GM19043 (cell line): ENCODE data around the gene RNF151.
"Not testable (repeated sequence)": the region's sequence is repeated elsewhere in the genome, so short reads cannot be mapped to it uniquely, and the experiment has no call there.

Experiments used
- ATAC-seq: cut with Tn5 transposase; IDR thresholded peaks from one replicate; pipeline ENCODE4 v1.9.1; 2021; ENCODE audit warnings: low read depth; ENCODE audit not compliant: unreplicated experiment

Gene RNF151

DNA sequence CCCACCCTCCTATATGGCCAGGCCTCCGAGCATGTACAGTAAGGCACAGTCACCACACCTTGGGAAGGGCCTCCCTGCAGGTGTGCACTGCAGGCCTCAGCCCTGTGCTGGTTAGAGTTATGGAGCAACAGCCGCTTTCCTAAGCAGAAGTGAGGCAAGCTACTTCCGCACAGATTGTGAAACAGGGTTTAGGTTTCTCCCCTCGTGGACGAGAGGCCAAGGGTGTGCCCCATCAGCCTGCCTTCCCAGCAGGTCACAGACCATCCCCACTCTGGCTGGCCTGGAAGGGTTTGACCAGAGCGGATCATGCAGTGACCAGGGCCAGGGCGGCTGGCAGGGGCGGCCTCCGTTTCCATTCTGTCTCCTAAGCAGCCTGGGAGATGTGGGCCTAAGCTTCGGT, 28.3 kb upstream of the RNF151 start:
- no peak for ATAC-seq

DNA sequence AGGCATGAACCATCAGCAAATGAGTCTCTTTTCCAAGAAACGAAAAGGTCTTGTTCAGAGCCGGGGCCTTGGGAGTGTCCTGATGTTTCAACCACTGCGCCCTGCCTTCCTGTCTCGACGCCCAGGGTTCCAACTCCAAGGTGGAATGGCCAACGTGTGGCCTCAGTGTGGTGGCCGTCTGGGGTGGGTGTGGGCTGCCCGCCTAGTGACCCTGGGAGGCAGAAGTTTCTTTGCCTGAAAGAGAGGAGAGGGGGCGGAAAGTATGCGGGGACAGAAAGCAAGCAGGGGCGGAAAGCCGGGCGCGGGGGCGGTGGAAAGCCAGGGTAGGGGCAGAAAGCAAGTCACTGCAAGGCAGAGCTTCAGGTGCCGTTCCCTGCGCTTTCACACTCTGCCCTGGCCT, 27.7 kb upstream of the RNF151 start:
- ATAC-seq = no peak

DNA sequence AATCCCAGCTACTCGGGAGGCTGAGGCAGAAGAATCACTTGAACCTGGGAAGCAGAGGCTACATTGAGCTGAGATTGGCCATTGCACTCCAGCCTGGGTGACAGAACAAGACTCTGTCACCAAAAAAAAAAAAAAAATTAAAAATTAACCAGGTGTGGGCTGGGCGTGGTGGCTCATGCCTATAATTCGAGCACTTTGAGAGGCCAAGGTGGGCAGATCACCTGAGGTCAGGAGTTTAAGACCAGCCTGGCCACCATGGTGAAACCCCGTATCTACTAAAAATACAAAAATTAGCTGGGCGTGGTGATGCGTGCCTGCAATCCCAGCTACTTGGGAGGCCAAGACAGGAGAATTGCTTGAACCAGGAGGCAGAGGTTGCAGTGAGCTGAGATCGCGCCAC, 26.8 kb upstream of the RNF151 start:
- ATAC-seq = not testable (repeated sequence)

DNA sequence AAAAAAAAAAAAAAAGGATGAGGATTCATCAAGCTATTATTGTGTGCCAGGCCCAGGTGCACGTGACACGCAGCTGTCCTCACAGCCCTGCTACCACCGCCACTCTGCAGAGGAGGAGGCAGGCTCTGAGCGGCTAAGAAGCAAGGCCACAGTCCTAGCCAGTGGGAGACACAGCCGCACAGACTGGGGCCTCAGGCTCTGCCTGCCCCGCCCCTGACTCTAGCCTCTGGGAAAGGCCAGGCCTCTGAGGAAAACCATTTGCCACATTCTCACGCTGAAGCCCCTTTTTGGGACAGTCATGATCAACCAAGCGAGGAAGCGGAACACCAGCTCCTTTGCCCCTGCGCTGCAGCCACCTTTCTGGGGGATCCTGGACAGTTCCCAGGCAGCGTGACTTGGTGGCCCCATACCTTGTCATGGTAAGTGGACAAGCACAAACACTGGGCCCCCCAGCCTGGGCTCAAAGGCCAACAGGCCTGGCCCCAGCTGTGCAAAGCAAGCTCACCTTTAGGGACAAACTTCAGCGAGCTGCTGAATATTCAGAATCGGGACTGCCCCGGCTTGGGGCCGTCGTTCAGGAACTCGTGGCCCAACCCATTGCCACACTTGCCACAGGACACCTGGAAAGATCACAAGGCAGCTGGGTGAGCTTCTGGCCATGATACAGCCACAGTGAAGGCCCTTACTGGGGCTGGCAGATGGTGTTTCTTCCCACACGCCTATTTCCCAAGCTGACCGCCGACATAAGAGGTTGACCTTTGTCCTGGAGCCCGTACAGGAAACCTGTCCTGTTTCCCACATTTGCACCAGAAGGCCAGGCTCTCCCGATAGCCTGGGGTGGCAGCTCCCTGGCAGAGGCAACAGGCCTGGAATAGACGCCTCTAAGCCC, 26.1 kb upstream of the RNF151 start:
- ATAC-seq = no peak

DNA sequence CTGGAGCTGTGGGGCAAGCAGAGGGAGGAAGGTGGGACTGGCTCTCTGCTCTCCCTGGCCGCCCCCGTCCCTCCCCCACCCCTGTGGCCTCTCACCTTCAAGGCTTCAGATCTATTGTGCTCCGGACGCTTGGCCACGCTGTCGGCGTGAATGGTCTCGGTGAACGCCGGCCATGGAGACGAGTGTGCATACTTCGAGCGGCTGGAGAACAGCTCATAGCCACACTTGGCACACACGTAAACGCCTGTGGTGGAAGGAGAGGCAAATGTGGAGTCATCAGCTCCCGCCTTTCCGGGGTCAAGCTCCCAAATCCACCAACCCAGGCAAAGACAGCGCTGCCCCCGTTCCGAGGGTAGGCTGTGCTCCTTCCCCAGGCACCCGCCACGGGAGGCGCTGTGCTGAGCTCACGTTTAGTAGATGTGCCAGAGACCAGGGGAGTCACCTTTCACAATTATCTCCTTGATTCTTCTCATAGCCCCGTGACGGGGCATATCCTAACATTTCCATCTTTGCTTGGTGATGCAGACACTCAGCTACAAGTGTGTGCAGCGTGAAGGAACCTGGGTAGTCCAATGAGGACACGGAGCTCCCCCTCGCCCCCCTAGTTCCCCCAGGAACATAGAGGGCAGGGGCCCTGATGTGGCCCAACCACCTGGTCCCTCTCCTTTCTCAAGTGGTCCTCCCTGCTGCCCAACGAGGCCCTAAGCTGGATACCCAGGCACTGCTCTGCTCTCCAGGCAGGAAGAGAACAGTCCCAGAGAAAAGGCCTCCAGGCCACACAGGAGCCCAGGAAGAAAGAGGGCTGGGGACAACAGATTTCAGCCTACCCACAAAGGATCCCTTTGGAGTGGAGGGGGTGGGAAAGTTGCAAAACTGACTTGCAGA, 25.3 kb upstream of the RNF151 start:
- no peak for ATAC-seq

- ATAC-seq = no peak
Observed at GRCh38 chr16:1942047-1942809, 24.4 kb upstream of the RNF151 start.

DNA sequence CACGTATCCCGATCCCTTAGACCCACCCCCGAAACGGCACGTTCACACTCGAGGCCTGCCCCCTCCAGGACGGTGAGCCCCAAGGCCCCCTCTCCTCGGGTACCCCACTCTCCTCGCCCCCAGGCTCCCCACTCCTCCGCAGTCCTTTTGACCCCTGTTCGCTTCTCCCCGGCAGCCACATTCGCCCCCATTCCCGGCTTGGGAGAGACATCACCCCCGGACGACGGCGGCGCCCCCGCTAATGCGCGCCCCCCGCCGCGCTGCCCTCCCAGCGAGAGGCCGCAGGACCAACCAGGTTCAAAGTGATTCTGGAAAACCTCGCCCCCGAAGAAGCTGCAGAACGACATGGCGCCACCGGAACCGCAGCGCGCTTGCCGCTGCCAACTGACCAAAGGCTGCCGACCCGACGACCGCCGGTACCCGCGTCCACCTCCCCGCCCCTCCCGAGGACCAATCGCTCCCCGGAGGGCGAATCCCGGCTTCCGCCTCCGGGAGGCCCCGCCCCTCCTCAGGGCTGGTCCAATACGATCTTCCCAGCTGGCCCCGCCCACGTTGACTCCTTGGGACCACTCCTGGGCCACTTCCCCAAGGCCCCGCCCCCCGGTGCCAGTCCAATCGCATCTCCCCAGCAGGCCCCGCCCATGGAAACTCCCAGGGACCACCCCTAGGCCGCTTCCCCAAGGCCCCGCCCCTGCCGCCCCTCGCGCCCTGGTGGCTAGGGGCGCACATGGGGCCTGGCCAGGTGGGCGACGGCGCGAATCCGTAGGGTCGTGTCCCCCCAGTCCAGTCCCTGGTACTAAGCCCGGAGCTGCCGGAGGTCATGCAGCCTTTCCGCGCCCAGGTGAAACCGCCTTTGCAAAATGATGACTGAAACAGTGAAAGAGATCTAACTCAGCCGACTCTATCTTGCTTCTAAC, 23.6 kb upstream of the RNF151 start, which contains the start of gene MSRB1:
TSS of gene MSRB1 (minus strand) at position 390 of the 917 bp plus-strand sequence. CDS start at position 347, 43 bp downstream.
- peak; percentile 88 for ATAC-seq

DNA sequence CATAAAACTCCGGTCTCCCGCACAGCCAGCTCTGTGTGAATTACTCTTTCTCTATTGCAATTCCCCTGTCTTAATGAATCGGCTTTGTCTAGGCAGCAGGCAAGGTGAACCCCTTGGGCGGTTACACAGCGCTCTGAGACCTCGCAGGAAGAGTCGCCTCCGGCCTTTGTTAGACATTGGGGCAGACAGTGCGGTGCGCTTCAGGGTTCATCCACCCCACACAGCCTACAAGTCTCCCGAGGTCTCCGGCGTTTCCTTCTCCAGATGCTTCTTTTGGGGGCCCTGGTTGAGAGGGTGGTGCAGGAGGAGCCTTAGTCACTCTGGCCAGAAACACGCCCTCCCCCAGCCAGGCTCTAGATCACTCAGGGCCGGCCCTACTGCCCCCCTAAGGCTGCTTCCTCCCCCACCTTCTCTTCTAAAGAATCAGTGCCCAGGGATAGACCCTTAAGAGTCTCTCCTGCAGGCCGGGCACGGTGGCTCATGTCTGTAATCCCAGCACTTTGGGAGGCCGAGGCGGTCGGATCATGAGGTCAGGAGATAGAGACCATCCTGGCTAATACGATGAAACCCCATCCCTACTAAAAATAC, 21.9 kb upstream of the RNF151 start:
- ATAC-seq = no peak

DNA sequence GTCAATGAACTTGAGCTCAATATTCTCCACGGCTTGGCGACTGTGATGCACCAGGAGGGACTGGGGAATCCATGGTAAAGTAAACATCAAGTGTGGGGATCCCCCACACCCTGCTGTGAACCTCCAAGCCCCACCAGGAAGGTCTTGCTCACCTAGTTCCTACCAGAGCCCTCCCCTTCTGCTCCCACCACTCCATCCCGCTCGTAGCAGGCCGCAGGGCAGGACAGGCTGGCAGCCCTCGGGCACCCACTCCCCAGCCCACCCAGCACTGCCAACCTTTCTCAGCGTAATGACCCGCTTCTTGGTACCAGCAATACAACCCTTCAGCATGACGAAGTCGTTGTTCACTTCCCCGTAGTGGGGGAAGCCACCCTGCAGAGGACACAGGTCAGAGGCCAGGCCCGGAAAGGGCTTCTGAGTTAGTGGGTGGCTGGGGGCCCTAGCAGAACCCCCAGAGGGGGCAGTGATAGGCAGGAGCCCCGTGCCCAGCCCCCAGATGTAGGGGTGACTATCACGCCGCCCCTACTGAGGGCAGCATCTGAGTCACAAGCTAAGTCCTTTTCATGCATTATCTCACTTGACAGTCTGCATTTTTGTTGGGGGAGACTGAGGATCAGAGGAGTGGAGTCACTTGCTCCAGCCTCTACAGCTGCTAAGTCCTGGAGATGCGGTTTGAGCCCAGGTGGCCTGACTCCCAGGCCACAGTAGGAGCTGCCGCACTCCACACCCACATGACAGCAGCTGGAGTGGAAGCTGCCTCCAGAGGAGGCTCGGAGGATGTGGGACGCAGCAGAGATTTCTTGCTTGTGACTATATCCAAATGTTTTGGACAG, 20.9 kb upstream of the RNF151 start:
- no peak for ATAC-seq

DNA sequence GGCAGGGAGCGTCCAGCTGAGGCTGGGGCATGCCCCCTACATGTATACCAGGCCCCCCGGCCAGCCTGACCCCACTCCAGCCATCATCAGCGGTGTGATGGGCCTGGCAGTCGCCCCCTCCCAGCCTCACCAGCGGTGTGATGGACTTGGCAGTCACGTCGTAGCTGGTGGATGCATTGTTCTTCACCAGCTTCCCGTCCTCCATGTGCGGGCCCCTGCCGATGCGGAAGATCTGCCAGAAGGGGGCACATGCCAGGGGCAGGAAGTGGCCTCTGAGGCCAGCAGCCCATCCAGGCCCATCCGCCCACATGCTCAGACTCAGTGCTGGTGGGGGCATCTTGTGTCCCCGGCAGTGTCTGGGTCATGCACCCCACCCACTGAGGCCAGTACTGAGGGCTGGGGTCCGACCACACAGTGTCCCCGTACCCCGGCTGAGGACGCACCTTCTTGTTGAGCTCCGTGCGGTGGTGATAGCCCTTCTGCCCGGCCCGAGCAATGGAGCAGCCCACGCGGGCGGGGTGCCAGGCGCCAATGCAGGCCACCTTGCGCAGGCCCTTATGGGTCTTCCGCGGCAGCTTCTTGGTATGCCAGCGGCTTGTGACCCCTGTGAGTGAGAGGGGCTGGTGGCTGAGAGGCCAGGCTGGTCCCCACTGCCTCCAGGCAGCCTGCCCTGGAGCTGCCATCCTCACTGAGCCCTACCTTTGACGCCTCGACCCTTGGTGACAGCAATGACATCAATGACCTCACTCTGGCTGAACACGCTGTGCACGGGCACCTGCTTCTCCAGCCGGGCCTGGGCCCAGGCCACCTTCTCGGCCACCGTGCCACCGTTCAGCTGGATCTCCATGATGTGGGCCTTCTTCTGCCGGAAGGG, 19.9 kb upstream of the RNF151 start:
- ATAC-seq = no peak

DNA sequence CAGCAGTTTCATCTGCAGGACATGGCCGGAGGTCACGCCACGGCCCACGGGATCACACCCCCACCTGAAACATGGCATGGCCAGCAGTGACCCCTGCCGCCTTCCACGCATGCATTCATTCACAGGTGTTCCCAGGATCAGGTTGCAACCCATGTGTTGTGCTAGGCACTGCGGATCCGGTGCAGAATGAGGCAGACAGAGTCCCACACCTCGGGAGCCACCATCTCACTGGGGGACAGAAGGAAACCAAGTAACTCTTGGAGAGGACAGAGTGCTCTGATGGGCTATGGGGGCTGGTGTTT, 19.3 kb upstream of the RNF151 start:
- no peak for ATAC-seq

GRCh38 chr16:1949507-1949906, 17.1 kb upstream of the RNF151 start:
- ATAC-seq = no peak

DNA sequence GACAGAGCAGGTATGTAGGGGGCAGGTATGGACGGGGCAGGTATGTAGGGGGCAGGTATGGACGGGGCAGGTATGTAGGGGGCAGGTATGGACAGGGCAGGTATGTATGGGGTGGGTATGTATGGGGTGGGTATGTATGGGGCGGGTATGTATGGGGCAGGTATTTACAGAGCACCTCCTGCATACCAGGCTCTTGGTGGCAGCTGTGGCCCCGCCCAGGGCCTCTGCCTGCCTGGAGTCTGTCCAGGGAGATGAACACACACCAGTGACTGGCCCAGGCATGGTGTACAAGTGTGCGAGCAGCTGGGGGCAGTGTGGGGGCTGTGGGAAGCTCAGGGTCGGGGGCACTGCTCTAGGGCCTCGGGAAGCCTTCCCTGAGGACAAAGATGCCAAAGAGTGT, 16.6 kb upstream of the RNF151 start:
- no peak for ATAC-seq

DNA sequence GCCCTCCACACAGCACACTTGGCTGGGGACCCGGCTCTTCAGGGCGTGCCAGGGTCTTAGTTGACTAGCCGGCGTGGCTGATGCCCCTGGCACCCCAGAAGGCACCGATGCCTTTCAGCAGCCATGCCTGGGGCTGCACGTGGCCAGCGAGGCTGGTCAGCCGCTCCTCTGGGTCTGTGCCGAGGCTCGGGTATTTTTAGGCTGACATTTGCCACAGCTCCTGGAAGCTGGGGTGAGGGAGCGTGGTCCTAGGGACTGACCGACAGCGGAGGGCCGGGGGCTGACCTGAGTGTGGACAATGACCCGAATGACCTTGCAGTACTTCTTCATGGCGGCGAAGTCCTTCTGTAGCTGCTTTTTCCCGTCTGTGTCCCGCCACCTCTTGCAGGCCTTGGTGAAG, 16.1 kb upstream of the RNF151 start:
- no peak for ATAC-seq

- ATAC-seq = no peak
Observed at GRCh38 chr16:1953734-1954133, 12.9 kb upstream of the RNF151 start.

DNA sequence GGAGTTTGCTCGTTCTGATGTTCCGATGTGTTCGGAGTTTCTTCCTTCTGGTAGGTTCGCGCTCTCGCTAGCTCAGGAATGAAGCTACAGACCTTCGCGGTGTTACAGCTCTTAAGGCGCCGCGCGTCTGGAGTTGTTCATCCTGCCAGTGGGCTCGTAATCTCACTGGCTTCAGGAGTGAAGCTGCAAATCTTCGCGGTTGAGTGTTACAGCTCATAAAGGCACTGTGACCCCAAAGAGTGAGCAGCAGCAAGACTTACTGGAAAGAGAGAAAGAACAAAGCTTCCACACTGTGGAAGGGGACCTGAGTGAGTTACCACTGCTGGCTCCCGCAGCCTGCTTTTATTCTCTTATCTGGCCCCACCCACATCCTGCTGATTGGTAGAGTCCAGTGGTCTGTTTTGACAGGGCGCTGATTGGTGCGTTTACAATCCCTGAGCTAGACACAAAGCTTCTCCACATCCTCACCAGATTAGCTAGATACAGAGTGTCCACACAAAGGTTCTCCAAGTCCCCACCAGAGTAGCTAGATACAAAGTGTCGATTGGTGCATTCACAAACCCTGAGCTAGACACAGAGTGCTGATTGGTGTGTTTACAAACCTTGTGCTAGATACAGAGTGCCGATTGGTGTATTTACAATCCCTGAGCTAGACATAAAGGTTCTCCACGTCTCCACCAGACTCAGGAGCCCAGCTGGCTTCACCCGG, 9.1 kb upstream of the RNF151 start:
- not testable (repeated sequence) for ATAC-seq

DNA sequence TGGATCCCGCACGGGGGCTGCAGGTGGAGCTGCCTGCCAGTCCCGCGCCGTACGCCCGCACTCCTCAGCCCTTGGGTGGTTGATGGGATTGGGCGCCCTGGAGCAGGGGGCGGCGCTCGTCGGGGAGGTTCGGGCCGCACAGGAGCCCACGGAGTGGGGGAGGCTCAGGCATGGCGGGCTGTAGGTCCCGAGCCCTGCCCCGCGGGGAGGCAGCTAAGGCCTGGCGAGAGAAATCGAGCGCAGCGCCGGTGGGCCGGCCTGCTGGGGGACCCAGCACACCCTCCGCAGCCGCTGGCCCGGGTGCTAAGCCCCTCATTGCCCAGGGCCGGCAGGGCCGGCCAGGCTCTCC, 8.5 kb upstream of the RNF151 start:
- ATAC-seq = not testable (repeated sequence)
